A549 (cell line): ENCODE measurements around the gene DPP10. TPM values are rescaled to one million over a fixed set of nuclear protein-coding genes. Genes with fewer than 3 reads are reported as not detected.
A peak's percentile ranks its signal among the peaks of the same experiment; 100 is the strongest.

ENCODE experiments used
- ATAC-seq, 2 experiments: fragments of 200-7000 bp in 1 of 2; fragments of >200 bp in 1 of 2; cut with Nextera tagmentation in 1 of 2; cut with Tn5 transposase in 1 of 2; 3 replicates each; pipeline versions ENCODE4 v1.8.0 to v1.9.1; 2018 to 2020; ENCODE audit warnings: mild to moderate bottlenecking in 1 of 2, moderate library complexity in 1 of 2
- CTCF ChIA-PET: fragments of 300-600 bp; sonication (Branson Sonifier 250); formaldehyde crosslinking; extraction: SDS; loops from one replicate; lab custom pipeline; 2021; ENCODE audit warnings: antibody characterized with exemption, inconsistent platforms; lab: Yijun Ruan, JAX
- POLR2A ChIA-PET: fragments of 350-600 bp; formaldehyde crosslinking; extraction: SDS; loops from one replicate; lab custom pipeline; 2021; ENCODE audit warnings: antibody characterized with exemption, inconsistent platforms; lab: Yijun Ruan, JAX
- DNase-seq, 2 experiments: peaks; one replicate each; pipeline versions ENCODE4 v3.0.0 to v3.0.0-alpha.2; 2011 to 2016; ENCODE audit warnings: low read depth in 1 of 2, low spot score in 1 of 2
- FAIRE-seq: peaks from 2 replicates; lab custom pipeline; 2011; peaks lifted over from hg19 to GRCh38; lab: Jason Lieb, UNC
- H3K27ac ChIP-seq, 2 experiments: fragments of >200 bp; sonication (Bioruptor Twin); formaldehyde crosslinking; 3 replicates each; pipeline ENCODE4 v1.5.1; 2016 to 2017
- H3K4me1 ChIP-seq: fragments of >200 bp; sonication (Bioruptor Twin); formaldehyde crosslinking; 3 replicates; pipeline ENCODE4 v1.6.1; 2016
- H3K4me2 ChIP-seq: fragments of >200 bp; sonication (Bioruptor Twin); formaldehyde crosslinking; 3 replicates; pipeline ENCODE4 v1.6.1; 2016
- H3K4me3 ChIP-seq: fragments of >200 bp; sonication (Bioruptor Twin); formaldehyde crosslinking; 3 replicates; pipeline ENCODE4 v1.5.1; 2016
- H3K9me3 ChIP-seq: fragments of >200 bp; sonication (Bioruptor Twin); formaldehyde crosslinking; 3 replicates; pipeline ENCODE4 v1.6.1; 2016
- EP300 ChIP-seq, 2 experiments: fragments of >200 bp; sonication (Bioruptor Twin); formaldehyde crosslinking; IDR thresholded peaks; 2 replicates in 1 of 2; 3 replicates in 1 of 2; pipeline ENCODE4 v1.6.1; 2016 to 2017
- GATA3 ChIP-seq: IDR thresholded peaks from 2 replicates; pipeline ENCODE4 v1.6.1; 2012; ENCODE audit warnings: borderline replicate concordance
- HOXB5 ChIP-seq: fragments of 250-450 bp; sonication (Bioruptor Pico); IDR thresholded peaks from 2 replicates; pipeline ENCODE4 v1.5.0; 2020; ENCODE audit warnings: mild to moderate bottlenecking, moderate library complexity
- MAFK ChIP-seq: fragments of 450-650 bp; IDR thresholded peaks from 2 replicates; pipeline ENCODE4 v1.6.1; 2014; ENCODE audit not compliant: partially characterized antibody
- MAZ ChIP-seq: fragments of 150-350 bp; IDR thresholded peaks from 2 replicates; pipeline ENCODE4 v1.6.1; 2014; ENCODE audit warnings: antibody characterized with exemption, low read depth, low read length, borderline replicate concordance
- NR3C1 ChIP-seq: fragments of >200 bp; sonication (Bioruptor Twin); formaldehyde crosslinking; IDR thresholded peaks from 3 replicates; pipeline ENCODE4 v1.6.1; 2017
- RNF2 ChIP-seq: fragments of 200-600 bp; sonication (generic); IDR thresholded peaks from 2 replicates; pipeline ENCODE4 v1.6.1; 2016; ENCODE audit warnings: low read depth, mild to moderate bottlenecking, antibody characterized with exemption, moderate library complexity, borderline replicate concordance
- ZSCAN20 ChIP-seq: fragments of 250-450 bp; sonication (Bioruptor Pico); IDR thresholded peaks from 2 replicates; pipeline ENCODE4 v1.8.0; 2022; ENCODE audit warnings: mild to moderate bottlenecking, moderate library complexity
- WGBS: methylation state at CpG from one replicate; pipeline ENCODE4 v1.1.6; 2017; ENCODE audit errors: missing lambda C conversion rate; 5-methylcytosine and 5-hydroxymethylcytosine counted together
- polyA plus RNA-seq, 4 experiments: library from polyadenylated mRNA; depleted of rRNA in 3 of 4; stranded (reverse); fragments of >200 nt; fragmentation: RNase III in 1 of 4; extraction: RNeasy Plus Mini Kit Qiagen cat#74134 plus additional on column Dnase treatment in 1 of 4; gene quantifications; 2 replicates in 3 of 4; 3 replicates in 1 of 4; pipeline ENCODE4 v1.2.3, GENCODE V29; 2011 to 2017
- TF ChIP-seq, protein P1 (sequence below): fragments of >200 bp; sonication (Bioruptor Twin); formaldehyde crosslinking; IDR thresholded peaks from 2 replicates; pipeline ENCODE4 v1.6.1; 2016
- TF ChIP-seq, protein P2 (sequence below): fragments of 200-600 bp; sonication (generic); IDR thresholded peaks from 2 replicates; pipeline ENCODE4 v1.6.1; 2016; ENCODE audit warnings: antibody characterized with exemption, mild to moderate bottlenecking, moderate library complexity
- TF ChIP-seq, protein P3 (sequence below): fragments of 250-450 bp; sonication (Bioruptor Pico); IDR thresholded peaks from 2 replicates; pipeline ENCODE4 v1.5.0; 2021; ENCODE audit warnings: mild to moderate bottlenecking, moderate library complexity, borderline replicate concordance
- TF ChIP-seq, protein P4 (sequence below): IDR thresholded peaks from 2 replicates; pipeline ENCODE4 v1.6.1; 2012

Gene DPP10
- polyA plus RNA-seq, 2 of the 4 experiments (the other 2 are of a cell fraction) = not detected

DNA sequence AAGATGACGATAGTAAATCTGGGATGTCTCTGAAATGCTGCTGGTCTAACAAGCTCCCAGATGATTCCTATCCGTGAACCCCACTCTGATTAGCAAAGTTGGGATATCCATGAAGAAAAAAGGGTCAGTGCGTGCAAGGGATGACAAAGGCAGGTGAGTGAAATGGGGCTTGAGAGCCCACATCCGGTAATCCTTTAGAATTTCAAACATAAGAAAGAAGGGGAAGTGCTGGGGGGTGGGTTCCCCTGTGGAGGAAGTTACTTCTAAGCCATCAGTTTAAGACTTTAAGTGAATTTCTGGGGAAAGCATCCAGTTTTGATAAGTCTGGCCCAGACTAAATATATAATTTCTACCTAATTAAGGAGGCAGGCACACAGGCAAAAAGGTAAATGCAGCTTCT is 209.5 kb downstream of the DPP10 start:
- H3K4me1 ChIP-seq = no peaks in the 10 kb centered on the region
- FAIRE-seq (no peak), ATAC-seq (no peak), DNase-seq (no peak)
- WGBS = 34% methylated on average over 4 of the region's 4 CpGs
- H3K4me3 ChIP-seq = no peak overlapping the region
- no peak for TF ChIP-seq RNF2
- TF ChIP-seq ZSCAN20 (CRISPR knock-in tag) = no peak
- no peak for TF ChIP-seq GATA3
- TF ChIP-seq, protein P1, sequence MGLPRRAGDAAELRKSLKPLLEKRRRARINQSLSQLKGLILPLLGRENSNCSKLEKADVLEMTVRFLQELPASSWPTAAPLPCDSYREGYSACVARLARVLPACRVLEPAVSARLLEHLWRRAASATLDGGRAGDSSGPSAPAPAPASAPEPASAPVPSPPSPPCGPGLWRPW = no peak
- TF ChIP-seq, protein P2, sequence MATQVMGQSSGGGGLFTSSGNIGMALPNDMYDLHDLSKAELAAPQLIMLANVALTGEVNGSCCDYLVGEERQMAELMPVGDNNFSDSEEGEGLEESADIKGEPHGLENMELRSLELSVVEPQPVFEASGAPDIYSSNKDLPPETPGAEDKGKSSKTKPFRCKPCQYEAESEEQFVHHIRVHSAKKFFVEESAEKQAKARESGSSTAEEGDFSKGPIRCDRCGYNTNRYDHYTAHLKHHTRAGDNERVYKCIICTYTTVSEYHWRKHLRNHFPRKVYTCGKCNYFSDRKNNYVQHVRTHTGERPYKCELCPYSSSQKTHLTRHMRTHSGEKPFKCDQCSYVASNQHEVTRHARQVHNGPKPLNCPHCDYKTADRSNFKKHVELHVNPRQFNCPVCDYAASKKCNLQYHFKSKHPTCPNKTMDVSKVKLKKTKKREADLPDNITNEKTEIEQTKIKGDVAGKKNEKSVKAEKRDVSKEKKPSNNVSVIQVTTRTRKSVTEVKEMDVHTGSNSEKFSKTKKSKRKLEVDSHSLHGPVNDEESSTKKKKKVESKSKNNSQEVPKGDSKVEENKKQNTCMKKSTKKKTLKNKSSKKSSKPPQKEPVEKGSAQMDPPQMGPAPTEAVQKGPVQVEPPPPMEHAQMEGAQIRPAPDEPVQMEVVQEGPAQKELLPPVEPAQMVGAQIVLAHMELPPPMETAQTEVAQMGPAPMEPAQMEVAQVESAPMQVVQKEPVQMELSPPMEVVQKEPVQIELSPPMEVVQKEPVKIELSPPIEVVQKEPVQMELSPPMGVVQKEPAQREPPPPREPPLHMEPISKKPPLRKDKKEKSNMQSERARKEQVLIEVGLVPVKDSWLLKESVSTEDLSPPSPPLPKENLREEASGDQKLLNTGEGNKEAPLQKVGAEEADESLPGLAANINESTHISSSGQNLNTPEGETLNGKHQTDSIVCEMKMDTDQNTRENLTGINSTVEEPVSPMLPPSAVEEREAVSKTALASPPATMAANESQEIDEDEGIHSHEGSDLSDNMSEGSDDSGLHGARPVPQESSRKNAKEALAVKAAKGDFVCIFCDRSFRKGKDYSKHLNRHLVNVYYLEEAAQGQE = no peak
- TF ChIP-seq MAZ = no peak
- no peak for TF ChIP-seq HOXB5 (CRISPR knock-in tag)
- TF ChIP-seq, protein P3, sequence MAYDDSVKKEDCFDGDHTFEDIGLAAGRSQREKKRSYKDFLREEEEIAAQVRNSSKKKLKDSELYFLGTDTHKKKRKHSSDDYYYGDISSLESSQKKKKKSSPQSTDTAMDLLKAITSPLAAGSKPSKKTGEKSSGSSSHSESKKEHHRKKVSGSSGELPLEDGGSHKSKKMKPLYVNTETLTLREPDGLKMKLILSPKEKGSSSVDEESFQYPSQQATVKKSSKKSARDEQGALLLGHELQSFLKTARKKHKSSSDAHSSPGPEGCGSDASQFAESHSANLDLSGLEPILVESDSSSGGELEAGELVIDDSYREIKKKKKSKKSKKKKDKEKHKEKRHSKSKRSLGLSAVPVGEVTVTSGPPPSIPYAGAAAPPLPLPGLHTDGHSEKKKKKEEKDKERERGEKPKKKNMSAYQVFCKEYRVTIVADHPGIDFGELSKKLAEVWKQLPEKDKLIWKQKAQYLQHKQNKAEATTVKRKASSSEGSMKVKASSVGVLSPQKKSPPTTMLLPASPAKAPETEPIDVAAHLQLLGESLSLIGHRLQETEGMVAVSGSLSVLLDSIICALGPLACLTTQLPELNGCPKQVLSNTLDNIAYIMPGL = no peak
- CTCF ChIA-PET = no interaction called here
- no peak overlapping the region for H3K27ac ChIP-seq
- H3K9me3 ChIP-seq = no peaks in the 10 kb centered on the region
- H3K4me2 ChIP-seq = no peak overlapping the region
- POLR2A ChIA-PET = no interaction called here

DNA sequence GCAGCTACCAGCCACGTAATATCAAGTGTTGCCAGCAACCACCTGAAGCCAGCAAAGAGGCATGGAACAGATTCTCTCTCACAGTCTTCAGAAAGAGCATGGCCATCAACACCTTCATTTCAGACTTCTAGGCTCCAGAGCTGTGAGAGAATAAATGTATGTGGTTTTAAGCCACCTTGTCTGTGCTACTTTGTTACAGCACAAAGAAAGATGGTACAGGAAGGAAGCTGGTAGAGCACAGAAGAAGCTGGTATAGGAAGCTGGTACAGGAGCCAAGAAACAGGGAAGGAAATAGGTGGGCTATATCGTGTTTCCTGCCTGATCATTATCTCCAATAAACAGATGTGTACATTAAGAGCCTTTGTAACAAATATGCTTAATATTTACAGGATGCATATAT is 217.4 kb downstream of the DPP10 start:
- no peaks in the 10 kb centered on the region for H3K4me1 ChIP-seq

DNA sequence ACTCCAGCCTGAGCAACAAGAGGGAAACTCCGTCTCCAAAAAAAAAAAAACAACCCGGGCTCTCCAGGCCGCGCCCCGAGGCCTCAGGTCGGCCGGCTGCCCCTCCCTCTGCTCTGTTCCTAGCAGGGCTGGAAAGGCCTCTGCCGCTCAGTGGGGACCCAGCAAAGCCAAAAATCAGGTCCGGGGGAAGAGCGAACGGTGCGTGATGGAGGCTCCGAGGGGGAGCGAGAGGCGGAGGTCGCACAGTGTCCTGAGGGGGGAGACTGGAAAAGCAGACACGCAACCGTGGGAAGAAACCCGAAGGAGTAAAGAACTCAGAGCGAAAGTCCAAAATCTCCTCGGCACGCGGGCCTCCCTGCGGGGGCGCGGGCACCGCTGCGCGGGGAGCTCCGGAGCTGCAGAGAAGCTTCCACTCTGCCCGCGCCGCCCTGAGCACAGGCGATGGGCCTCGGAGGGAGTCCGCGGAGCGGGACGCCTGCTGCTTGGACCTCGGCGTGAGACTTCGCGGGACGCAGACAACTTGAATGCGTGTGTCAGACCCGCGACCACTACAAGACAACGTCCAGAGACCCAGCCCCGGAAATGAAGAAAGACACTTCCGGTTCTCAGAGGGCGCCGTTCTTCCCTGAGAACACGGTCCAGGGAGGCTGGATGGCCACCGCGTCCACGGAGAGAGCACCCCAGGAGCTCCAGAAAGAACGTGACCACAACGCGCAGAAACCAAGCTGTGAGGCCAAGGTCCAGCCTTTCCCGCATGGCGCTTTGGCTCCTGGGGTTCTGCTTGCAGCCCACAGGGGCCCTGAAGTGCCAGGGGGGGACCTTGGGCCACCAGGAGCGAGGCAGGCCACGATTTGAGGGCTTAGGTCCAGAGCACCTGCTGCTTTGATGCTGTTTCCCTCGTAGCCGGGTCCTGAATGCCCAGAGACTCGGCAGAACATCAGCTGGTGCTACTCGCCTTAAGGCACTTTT is 219.8 kb downstream of the DPP10 start:
- Histone ChIP-seq H3K27ac (0 out of 6 replicates have a peak overlapping the region, but pooled peaks of 1 of the 2 experiments have one; percentile 36), H3K4me3 (peak overlapping the region; percentile 52), H3K4me1 (no peaks in the 10 kb centered on the region)
- TF ChIP-seq, protein P4, sequence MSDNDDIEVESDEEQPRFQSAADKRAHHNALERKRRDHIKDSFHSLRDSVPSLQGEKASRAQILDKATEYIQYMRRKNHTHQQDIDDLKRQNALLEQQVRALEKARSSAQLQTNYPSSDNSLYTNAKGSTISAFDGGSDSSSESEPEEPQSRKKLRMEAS = peak; percentile 17; the same call in 1 of the 2 replicates
- no peak for TF ChIP-seq NR3C1
- TF ChIP-seq, all 56 proteins: peak for 1
- Histone ChIP-seq H3K9me3 (peaks cover 7% of the 10 kb centered on the region; the same call in 2 of the 3 replicates), H3K4me2 (peak overlapping the region; percentile 87)
- ChIA-PET POLR2A (no interaction called here), CTCF (no interaction called here)
- FAIRE-seq (no peak), ATAC-seq (peak; percentile 56 to 72; a peak in 5 of 6 replicates), DNase-seq (peak in 1 of 2 experiments; percentile 10)
- WGBS = 34% methylated on average over 63 of the region's 67 CpGs

More for the DNA sequence above, 217.4 kb downstream of the DPP10 start:
- ChIA-PET POLR2A (no interaction called here), CTCF (interaction anchor here (0.6 kb wide), 1 partner anchor 402 kb away, joined by 3 read pairs; no protein-coding TSS in a partner anchor)
- no peak overlapping the region for H3K4me3 ChIP-seq
- FAIRE-seq (no peak), ATAC-seq (no peak), DNase-seq (no peak)
- no peak overlapping the region for H3K4me2 ChIP-seq
- H3K9me3 ChIP-seq = peaks cover 7% of the 10 kb centered on the region; the same call in 2 of the 3 replicates
- WGBS = 4% methylated on average over 2 of the region's 2 CpGs
- TF ChIP-seq NR3C1 = no peak
- no peak overlapping the region for H3K27ac ChIP-seq

DNA sequence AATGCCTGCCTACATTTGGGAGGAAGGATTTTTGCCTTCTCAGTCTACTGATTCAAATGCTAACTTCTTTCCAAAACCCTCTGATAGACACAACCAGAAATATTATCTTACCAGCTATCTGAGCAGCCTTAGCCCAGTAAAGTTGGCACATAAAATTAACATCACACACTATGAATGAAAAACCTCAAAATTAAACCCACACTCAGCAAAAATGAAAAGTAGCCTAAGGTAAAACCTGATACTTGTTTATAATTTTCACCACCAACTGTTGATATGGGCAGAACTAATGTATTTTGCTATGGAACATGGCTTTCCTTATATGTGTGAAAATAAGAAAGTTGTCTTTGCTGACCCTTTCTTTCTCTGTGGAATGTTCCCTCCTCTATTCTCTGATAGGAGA is 226.0 kb downstream of the DPP10 start:
- peak; percentile 46 for TF ChIP-seq MAFK
- TF ChIP-seq EP300 (IDR thresholded peaks at IDR 0.05) = no peak
- TF ChIP-seq, all 56 proteins: peak for 1
- H3K4me2 ChIP-seq = no peak overlapping the region
- H3K27ac ChIP-seq = no peak overlapping the region
- no peak overlapping the region for H3K4me3 ChIP-seq
- DNase-seq (no peak), FAIRE-seq (no peak), ATAC-seq (no peak)
- H3K9me3 ChIP-seq = no peaks in the 10 kb centered on the region
- ChIA-PET POLR2A (no interaction called here), CTCF (no interaction called here)
- no peaks in the 10 kb centered on the region for H3K4me1 ChIP-seq
